Measurements from ENCODE around the gene PDK3.
A peak's percentile ranks its signal among the peaks of the same experiment; 100 is the strongest.

Gene PDK3

GRCh38 chrX:24464836-24465531, at the start of gene PDK3:
PDK3 (plus strand) TSS chrX:24465286; CDS start chrX:24465456, 170 bp downstream.
- DNase-seq, result peak; percentile 75

DNA sequence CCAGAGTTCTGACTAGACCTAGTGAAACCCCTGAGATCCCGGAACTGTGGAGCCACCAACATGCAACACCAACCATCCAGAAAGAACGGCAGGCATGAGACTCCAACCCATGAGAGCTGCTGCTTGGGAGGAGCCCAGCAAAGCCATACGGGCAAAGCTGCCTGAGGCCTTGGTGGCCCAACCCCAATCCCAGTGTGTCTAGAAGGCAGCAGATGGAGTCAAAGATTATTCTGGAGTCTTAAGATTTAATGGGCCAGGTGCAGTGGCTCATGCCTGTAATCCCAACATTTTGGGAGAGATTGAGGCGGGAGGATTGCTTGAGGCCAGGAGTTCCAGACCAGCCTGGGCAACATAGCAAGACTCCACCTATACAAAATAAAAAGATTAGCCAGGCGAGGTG, 49.2 kb upstream of the PDK3 start:
- DNase-seq, result no peak

DNA sequence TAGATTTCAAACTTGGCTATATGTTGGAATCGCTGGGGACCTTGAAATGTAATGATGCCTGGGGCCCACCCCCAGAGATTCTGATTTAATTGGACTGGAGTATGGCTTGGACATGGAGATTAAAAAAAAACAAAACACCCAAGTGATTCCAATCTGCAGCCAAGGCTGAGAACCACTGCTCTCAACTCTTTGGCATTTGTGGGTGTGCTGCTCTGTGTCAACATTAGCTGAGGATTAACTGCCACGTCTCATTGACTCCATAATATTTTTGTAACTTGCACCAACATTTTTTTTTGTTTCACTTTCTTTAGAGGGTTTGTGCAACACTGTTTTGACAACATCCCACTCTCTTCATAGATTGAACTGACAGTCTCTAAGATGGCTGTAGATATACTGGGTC, 41.1 kb upstream of the PDK3 start:
- no peak for DNase-seq

- DNase-seq, result no peak
These were observed 40.1 kb upstream of the PDK3 start for GRCh38 chrX:24424948-24425347.

DNA sequence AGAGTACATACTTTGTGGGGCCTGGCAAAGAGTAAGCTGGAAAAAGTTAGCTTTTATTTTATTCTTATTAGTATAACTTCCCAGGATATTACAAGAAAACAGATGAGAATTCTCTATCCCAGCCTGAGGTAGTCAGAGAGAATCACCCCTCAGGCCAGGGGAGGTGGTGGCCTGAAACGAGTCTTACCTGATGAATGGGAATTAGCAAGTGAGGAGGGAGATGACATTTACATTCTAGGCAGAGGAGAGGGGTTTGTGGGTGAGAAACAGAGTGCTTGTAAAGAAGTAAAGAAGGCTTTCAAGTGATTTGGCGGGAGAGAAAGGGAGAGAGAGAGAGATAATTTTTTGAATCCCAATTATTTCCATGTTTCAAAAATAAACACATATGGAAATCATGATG, 39.3 kb upstream of the PDK3 start:
- no peak for DNase-seq

GRCh38 chrX:24426340-24426913, 38.7 kb upstream of the PDK3 start:
- DNase-seq, result no peak

GRCh38 chrX:24426921-24427746, 38.0 kb upstream of the PDK3 start:
- no peak for DNase-seq

GRCh38 chrX:24427747-24428019, 37.4 kb upstream of the PDK3 start:
- DNase-seq, result no peak

DNA sequence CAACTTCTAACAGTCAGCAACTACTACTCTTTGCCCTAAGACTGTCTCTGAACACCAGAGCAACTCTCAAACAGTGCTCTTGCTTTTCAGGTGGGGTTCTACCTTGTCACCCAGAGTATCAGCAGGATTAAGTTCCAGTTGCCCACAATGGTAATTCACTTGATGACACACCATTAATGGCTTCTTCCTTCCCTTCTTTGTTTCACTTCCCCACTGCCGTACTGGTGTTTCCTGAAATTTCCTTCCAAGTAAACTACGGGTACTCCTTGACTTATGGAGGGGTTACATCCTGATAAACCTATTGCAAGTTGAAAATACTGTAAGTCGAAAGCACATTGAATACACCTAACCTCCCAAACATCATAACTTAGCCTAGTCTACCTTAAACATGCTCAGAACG, 36.6 kb upstream of the PDK3 start:
- no peak for DNase-seq

DNA sequence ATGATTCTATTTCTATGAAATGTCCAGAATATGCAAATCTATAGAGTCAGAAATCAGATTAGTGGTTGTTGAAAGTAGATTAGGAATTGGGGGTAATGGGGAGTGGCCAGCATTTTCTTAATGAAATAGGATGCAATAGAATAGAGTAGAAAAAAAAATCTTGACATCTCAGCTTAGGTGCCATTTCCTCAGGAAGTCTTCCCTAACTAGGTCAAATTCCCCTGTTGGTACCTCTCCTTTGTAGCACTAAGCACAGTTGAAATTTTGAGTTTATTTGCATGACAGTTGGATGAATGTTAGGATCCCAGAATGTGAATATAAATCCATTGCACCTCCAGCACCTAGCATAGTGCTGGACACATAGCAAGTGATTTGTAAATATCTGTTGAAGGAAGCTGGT, 30.0 kb upstream of the PDK3 start:
- DNase-seq, result no peak

GRCh38 chrX:24443918-24444317, 21.2 kb upstream of the PDK3 start:
- DNase-seq, result no peak

GRCh38 chrX:24444645-24445044, 20.4 kb upstream of the PDK3 start:
- no peak for DNase-seq

DNA sequence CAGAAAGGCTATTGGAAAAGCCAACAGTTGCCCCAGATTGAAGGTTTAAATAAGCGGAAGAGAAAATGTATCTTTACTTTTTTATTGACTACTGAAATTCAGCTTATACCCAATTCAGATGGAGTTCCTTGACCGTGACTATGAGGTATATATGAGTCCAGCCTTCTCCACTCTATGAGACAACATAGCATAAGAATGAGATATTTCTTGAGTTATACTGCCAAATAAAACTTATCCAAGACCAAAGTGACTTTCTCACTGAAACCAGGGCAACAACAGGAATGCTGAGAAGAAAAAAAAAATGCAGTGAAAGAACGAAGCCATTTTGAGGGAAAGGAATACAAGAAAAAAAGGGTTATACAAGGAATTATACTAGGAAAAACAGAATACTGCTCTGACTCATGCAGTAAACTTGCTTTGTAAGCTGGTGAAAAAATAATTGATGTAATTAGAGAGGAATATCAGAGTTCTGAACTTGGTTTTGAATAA, 16.3 kb upstream of the PDK3 start:
- no peak for DNase-seq

DNA sequence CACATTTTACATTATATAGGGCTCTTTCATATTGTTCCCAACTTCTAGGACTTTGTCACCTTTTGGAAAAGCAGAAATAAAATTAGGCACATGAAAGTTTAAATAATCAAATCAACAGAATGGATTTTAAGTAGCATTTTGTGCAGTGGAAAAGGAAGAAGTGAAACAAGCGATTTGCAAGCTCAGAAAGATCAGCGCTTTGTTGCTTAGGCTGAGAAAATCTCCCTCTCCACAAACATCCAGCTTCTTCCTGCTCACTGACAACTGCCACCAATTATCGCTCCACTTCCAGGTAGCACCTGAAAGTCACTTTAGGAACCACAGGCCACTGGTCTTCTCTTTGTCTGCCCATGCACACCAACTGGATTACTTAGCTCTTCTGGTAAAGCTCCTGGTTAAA, 2.0 kb upstream of the PDK3 start:
- no peak for DNase-seq

- DNase-seq, result no peak
These were observed 619 bp upstream of the PDK3 start for GRCh38 chrX:24464498-24464835.

- DNase-seq, result no peak
These were observed 413 bp downstream of the PDK3 start for GRCh38 chrX:24465532-24465865.

- no peak for DNase-seq
These were observed 939 bp downstream of the PDK3 start for GRCh38 chrX:24466025-24466424.

- DNase-seq, result no peak
These were observed 3.2 kb downstream of the PDK3 start for GRCh38 chrX:24468245-24468644.

DNA sequence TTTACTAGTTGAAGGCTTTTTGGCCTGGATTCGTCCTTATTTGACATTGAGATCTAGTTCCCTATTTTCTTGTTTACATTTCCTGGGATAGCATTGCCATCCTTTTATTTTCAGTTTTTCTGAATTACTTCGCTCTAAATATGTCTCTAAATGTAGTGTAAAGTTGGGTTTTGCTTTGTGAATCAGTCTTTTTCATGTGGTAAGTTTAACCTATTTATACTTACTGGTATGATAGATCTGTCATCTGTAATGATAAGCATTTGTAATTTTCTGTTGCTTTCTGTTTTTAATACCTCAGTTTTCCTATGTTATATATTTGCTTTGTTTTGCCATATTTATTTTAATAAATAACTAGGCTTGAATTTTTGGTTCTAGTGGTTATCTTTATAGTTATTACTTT, 6.7 kb downstream of the PDK3 start:
- no peak for DNase-seq

DNA sequence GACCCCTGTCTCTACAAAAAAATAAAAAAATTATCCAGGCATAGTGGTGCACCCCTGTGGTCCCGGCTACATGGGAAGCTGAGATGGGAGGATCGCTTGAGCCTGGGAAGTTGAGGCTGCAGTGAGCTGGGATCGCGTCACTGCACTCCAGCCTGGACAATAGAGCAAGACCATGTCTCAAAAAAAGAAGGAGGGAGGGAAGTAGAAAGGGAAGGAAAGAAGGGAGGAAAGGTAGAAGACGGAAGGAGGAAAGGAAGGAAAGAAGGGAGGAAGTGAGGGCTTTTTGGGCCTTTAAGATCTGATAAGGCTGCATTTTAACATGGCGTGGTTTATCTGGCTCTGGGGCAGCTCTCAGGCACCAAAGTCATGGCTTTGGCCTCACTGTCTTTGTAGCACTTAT, 10.4 kb downstream of the PDK3 start:
- DNase-seq, result no peak

DNA sequence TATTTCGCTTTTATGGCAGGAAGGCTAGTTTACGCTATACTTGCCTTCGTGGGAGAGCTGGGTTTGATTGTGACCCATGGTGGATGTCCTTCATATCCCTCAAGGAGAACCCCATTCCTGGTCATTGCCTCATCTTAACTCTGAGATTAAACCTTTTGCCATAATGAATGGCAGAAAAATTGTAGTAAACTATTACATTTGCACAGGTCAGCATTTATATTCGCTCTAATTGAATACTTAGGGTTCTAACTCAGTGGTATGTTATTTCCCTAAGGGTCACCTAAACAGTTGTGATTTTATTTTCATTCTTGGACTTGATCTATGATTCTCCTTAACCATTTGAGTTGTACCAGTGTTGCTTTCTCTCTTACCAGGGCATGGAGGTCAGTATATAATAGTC, 13.4 kb downstream of the PDK3 start:
- no peak for DNase-seq

GRCh38 chrX:24479924-24480323, 14.8 kb downstream of the PDK3 start:
- no peak for DNase-seq

GRCh38 chrX:24480400-24480865, 15.3 kb downstream of the PDK3 start:
- no peak for DNase-seq

- no peak for DNase-seq
These were observed 17.8 kb downstream of the PDK3 start for GRCh38 chrX:24482823-24483415.
